Panc1 (cell line): ENCODE measurements around the gene UBXN6. TPM values are rescaled to one million over a fixed set of nuclear protein-coding genes. Genes with fewer than 3 reads are reported as not detected.

Experiments
- ATAC-seq: fragments of 200-7000 bp; cut with Tn5 transposase; 2 replicates; pipeline ENCODE4 v1.9.1; 2020; ENCODE audit warnings: mild to moderate bottlenecking, moderate library complexity
- BruUV-seq: library from RNA; stranded (reverse); fragments of 400-500 nt; replicated peaks from 2 replicates; lab custom pipeline; 2021; lab: Mats Ljungman, UMichigan
- CTCF ChIA-PET: fragments of 300-600 bp; sonication (Branson Sonifier 250); formaldehyde crosslinking; loops from one replicate; lab custom pipeline; 2022; ENCODE audit warnings: antibody characterized with exemption; lab: Charles Lee
- POLR2A ChIA-PET: fragments of 300-600 bp; sonication (Branson Sonifier 250); formaldehyde crosslinking; loops from one replicate; lab custom pipeline; 2022; ENCODE audit warnings: antibody characterized with exemption; lab: Charles Lee
- DNase-seq: peaks from one replicate; pipeline ENCODE4 v3.0.0-alpha.2; 2010; ENCODE audit warnings: low read depth, low spot score
- H3K27ac ChIP-seq: 2 replicates; pipeline ENCODE4 v1.5.1; 2011; ENCODE audit warnings: mild to moderate bottlenecking, low read length, inconsistent platforms
- H3K27me3 ChIP-seq: fragments of 200-500 bp; sonication (Bioruptor generic); 2 replicates; pipeline ENCODE4 v1.6.0; 2014; ENCODE audit warnings: low read length, inconsistent platforms; ENCODE audit not compliant: control insufficient read depth, insufficient read depth
- H3K36me3 ChIP-seq: fragments of 200-500 bp; sonication (Bioruptor generic); 2 replicates; pipeline ENCODE4 v1.5.1; 2014; ENCODE audit warnings: inconsistent platforms, mild to moderate bottlenecking, low read length, moderate library complexity; ENCODE audit not compliant: control insufficient read depth, insufficient read depth
- H3K4me1 ChIP-seq: 2 replicates; pipeline ENCODE4 v1.5.1; 2011; ENCODE audit warnings: inconsistent platforms, mild to moderate bottlenecking, low read length, moderate library complexity; ENCODE audit not compliant: control insufficient read depth, insufficient read depth
- H3K4me3 ChIP-seq, 2 experiments: 2 replicates each; pipeline ENCODE4 v1.5.1; 2011 to 2012; ENCODE audit warnings: low read depth in 2 of 2, low read length in 2 of 2, mild to moderate bottlenecking in 2 of 2, inconsistent platforms in 1 of 2, moderate library complexity in 1 of 2
- H3K9me3 ChIP-seq: fragments of 200-500 bp; sonication (Bioruptor generic); 2 replicates; pipeline ENCODE4 v1.5.1; 2014; ENCODE audit warnings: low read depth, mild to moderate bottlenecking, inconsistent platforms, low read length, moderate library complexity; ENCODE audit not compliant: control insufficient read depth, insufficient read depth
- POLR2AphosphoS5 ChIP-seq: IDR thresholded peaks from 2 replicates; pipeline ENCODE4 v1.6.1; 2012; ENCODE audit warnings: mild to moderate bottlenecking, low read depth, low read length, moderate library complexity
- SIN3A ChIP-seq: IDR thresholded peaks from 2 replicates; pipeline ENCODE4 v1.6.1; 2012; ENCODE audit warnings: low read depth, mild to moderate bottlenecking, low read length, moderate library complexity, borderline replicate concordance; ENCODE audit not compliant: insufficient read depth
- TCF7L2 ChIP-seq: IDR thresholded peaks from 2 replicates; pipeline ENCODE4 v1.6.1; 2011; ENCODE audit warnings: mild to moderate bottlenecking, low read depth, low read length, inconsistent platforms
- in situ Hi-C: cut with HindIII; loops from 2 replicates; pipeline ENCODE4 v1.10.0; 2016; ENCODE audit warnings: low sequenced_read_pairs, low pct_unique_long_range_greater_than_20kb
- intact Hi-C: fragments of 100-400 bp; cut with micrococcal nuclease; formaldehyde crosslinking; loops from one replicate; pipeline ENCODE4 v1.10.0; 2022; ENCODE audit not compliant: unreplicated experiment
- total RNA-seq: library from RNA; stranded (reverse); gene quantifications from one replicate; pipeline ENCODE4 v1.2.1, GENCODE V29; 2021; ENCODE audit not compliant: unreplicated experiment
- TF ChIP-seq, protein P1 (sequence below): fragments of 450-650 bp; IDR thresholded peaks from 2 replicates; pipeline ENCODE4 v1.5.1; 2017; ENCODE audit warnings: mild to moderate bottlenecking
- TF ChIP-seq, protein P2 (sequence below), 2 experiments: IDR thresholded peaks; 2 replicates each; pipeline ENCODE4 v1.6.1; 2011 to 2012; ENCODE audit warnings: low read depth in 2 of 2, control low read depth in 1 of 2, low read length in 1 of 2, mild to moderate bottlenecking in 1 of 2, moderate library complexity in 1 of 2; ENCODE audit not compliant: insufficient read depth in 1 of 2

UBXN6 gene
- total RNA-seq, 1 experiment from 2014 or later = 55.6 TPM

DNA sequence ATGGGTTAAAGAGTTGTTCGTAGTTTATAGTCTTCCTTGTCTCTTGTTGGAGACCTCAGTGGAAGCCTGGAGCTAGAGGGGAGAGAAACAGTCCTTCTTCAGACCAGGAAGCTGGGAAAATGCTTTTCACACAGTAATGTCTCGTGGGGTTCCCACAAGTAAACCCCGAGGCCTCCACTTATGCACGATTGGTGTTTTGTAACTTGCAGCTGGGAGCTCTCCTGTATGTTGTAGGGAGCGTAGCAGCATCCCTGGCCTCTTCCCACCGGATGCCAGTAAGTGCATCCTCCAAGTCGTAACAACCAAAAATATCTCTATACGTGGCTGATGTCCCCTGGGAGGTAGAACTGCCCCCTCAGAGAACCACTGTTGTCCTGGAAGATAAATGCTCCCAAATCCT is 51.6 kb downstream of the UBXN6 start:
- Histone ChIP-seq H3K4me1 (peaks cover 8% of the 10 kb centered on the region), H3K36me3 (peaks cover 2% of the 10 kb centered on the region), H3K27ac (no peak overlapping the region), H3K4me3 (no peak overlapping the region), H3K27me3 (no peaks in the 10 kb centered on the region), H3K9me3 (no peaks in the 10 kb centered on the region)
- ChIA-PET CTCF (no interaction called here), POLR2A (no interaction called here)
- TSS peak; percentile 40 for BruUV-seq
- DNase-seq (no peak), ATAC-seq (no peak)
- intact Hi-C loops = no loop called here
- TF ChIP-seq, protein P1, sequence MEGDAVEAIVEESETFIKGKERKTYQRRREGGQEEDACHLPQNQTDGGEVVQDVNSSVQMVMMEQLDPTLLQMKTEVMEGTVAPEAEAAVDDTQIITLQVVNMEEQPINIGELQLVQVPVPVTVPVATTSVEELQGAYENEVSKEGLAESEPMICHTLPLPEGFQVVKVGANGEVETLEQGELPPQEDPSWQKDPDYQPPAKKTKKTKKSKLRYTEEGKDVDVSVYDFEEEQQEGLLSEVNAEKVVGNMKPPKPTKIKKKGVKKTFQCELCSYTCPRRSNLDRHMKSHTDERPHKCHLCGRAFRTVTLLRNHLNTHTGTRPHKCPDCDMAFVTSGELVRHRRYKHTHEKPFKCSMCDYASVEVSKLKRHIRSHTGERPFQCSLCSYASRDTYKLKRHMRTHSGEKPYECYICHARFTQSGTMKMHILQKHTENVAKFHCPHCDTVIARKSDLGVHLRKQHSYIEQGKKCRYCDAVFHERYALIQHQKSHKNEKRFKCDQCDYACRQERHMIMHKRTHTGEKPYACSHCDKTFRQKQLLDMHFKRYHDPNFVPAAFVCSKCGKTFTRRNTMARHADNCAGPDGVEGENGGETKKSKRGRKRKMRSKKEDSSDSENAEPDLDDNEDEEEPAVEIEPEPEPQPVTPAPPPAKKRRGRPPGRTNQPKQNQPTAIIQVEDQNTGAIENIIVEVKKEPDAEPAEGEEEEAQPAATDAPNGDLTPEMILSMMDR = no peak
- TF ChIP-seq TCF7L2 (no peak), POLR2AphosphoS5 (no peak), SIN3A (no peak)
- TF ChIP-seq, protein P2, sequence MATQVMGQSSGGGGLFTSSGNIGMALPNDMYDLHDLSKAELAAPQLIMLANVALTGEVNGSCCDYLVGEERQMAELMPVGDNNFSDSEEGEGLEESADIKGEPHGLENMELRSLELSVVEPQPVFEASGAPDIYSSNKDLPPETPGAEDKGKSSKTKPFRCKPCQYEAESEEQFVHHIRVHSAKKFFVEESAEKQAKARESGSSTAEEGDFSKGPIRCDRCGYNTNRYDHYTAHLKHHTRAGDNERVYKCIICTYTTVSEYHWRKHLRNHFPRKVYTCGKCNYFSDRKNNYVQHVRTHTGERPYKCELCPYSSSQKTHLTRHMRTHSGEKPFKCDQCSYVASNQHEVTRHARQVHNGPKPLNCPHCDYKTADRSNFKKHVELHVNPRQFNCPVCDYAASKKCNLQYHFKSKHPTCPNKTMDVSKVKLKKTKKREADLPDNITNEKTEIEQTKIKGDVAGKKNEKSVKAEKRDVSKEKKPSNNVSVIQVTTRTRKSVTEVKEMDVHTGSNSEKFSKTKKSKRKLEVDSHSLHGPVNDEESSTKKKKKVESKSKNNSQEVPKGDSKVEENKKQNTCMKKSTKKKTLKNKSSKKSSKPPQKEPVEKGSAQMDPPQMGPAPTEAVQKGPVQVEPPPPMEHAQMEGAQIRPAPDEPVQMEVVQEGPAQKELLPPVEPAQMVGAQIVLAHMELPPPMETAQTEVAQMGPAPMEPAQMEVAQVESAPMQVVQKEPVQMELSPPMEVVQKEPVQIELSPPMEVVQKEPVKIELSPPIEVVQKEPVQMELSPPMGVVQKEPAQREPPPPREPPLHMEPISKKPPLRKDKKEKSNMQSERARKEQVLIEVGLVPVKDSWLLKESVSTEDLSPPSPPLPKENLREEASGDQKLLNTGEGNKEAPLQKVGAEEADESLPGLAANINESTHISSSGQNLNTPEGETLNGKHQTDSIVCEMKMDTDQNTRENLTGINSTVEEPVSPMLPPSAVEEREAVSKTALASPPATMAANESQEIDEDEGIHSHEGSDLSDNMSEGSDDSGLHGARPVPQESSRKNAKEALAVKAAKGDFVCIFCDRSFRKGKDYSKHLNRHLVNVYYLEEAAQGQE (IDR thresholded peaks at IDR 0.05; ENCODE audit: insufficient read depth in 1 of 2, low read depth in 2 of 2, low read length in 1 of 2) = no peak
- in situ Hi-C loops = no loop called here

DNA sequence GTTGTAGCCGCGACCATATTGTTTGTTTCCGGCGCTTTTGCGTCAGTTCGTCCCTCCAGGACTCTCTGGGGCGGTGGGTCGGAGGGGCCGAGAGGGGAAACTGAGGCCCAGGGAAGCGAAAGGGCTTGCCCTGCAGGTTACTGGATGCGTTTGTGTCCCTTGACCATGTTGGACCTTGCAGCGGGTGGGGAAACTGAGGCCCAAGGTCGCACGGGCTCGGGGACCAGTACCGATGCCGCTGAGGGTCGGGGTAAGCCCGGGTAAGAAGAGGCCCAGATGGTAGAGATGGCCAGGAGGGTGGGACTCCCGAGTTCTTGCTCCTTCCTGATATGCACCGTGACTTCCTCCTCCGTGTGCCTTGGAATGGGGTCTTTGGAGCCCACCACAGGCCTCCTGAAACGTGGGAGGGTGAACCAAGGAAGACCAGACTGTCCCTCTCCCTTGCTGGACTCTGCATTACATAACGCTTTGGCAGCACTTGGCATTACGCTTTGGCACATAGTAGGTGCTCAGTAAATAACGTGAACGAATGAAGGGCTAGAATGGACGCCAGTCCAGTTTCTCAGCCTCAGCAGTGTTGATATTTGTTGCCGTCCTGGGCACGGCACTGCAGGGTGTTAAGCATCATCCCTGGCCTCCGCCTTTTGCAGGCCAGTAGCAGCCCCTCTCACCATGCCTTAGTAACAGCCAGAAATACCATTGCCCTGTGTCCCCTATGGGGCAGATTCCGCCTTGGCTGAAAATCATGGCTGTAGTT is 54.4 kb downstream of the UBXN6 start:
- BruUV-seq = no TSS peak
- in situ Hi-C loops (no loop called here), intact Hi-C loops (loop anchor here (5.0 kb wide), 1 partner anchor 36 kb away; no protein-coding TSS in a partner anchor)
- Histone ChIP-seq H3K4me1 (peaks cover 10% of the 10 kb centered on the region), H3K36me3 (peaks cover 2% of the 10 kb centered on the region; the same call in 1 of the 2 replicates), H3K4me3 (peak overlapping the region; percentile 84 to 86), H3K9me3 (no peaks in the 10 kb centered on the region), H3K27ac (peak overlapping the region; percentile 79), H3K27me3 (no peaks in the 10 kb centered on the region)
- DNase-seq (no peak), ATAC-seq (no peak)
- no peak for TF ChIP-seq SIN3A
- TF ChIP-seq, protein P1 = no peak
- TF ChIP-seq TCF7L2 = no peak
- TF ChIP-seq, protein P2 (IDR thresholded peaks at IDR 0.05; ENCODE audit: insufficient read depth in 1 of 2, low read depth in 2 of 2, low read length in 1 of 2) = no peak
- TF ChIP-seq POLR2AphosphoS5 = no peak
- ChIA-PET POLR2A (no interaction called here), CTCF (no interaction called here)
